Skeletal muscle cell (primary cell): ENCODE measurements around the gene ZSCAN2.
"Not testable (repeated sequence)": the region's sequence is repeated elsewhere in the genome, so short reads cannot be mapped to it uniquely, and the experiment has no call there.

Source experiments
- DNase-seq: peaks from one replicate; pipeline ENCODE4 v3.0.0-alpha.2; 2010; ENCODE audit warnings: low read depth
- H3K4me3 ChIP-seq: 2 replicates; pipeline ENCODE4 v1.5.1; 2011; ENCODE audit warnings: low read depth, mild to moderate bottlenecking, control low read depth, low read length, moderate library complexity

The ZSCAN2 gene

DNA sequence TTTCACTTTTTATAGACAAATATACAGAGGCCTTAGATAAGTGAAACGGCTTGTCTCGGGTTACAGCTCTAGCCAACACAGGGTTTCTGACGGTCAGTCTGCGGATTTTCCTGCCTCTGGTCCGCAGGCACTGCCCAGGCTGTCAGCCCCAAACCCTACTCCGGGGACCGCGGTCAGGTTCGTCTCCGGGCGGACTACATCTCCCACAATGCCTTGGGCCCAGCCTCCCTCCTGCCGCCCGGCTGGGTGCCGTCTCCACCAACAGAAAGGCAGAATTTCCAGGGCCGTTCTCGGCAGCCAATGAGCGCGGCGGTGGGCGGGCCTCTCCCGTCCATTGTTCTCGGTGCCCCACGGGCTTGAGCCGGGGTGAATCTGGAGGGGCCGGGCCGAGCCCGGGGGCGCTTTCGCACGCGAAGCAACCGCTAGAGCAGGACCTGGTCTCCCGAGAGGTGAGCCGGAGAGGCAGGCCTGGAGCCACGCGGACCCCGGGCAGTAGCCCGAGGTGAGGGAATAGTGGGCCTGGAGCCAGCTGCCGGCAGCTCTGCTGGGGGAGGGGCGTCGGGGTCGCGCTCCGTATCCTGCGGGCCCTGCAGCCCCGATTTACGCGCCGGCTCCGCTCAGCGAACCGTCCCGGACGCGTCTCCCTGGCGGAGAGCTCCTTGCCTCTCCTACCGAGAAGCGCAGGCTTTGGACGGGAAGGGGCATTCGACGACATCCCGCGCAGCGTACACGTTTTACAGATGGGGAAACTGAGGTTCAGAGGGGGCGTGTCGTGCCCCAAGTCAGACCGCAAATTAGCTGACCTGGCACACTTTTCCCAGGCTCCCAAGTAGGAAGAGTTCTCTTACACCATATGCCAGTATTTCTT lies at the start of gene ZSCAN2:
ZSCAN2 (plus strand) TSS at position 323 of the 868 bp plus-strand sequence. CDS start 2,919 bp downstream, outside the sequence.
- H3K4me3 ChIP-seq: peak within 1 kb of the TSS; percentile 93
- peak; percentile 71 for DNase-seq

DNA sequence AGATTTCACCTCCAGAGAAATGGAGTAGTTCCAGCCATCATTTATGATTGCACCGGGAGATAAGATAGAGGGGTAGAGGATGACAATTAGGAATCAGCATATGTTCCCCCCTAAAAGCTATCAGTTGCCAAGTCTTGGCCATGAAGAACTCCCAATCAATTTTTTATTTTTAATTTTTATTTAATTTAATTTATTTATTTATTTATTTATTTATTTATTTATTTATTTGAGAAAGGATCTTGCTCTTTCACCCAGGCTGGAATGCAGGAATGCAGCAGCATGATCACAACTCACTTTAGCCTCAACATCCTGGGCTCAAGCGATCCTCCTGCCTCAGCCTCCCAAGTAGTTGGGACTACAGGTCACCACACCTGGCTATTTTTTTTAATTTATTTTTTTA lies 49.2 kb upstream of the ZSCAN2 start:
- H3K4me3 ChIP-seq, DNase-seq: not testable (repeated sequence)

GRCh38 chr15:84552896-84553295 lies 47.9 kb upstream of the ZSCAN2 start:
- no peak overlapping the region for H3K4me3 ChIP-seq
- DNase-seq: no peak

- not testable (repeated sequence) for DNase-seq, H3K4me3 ChIP-seq
Measured at GRCh38 chr15:84556690-84557089, 44.1 kb upstream of the ZSCAN2 start.

DNA sequence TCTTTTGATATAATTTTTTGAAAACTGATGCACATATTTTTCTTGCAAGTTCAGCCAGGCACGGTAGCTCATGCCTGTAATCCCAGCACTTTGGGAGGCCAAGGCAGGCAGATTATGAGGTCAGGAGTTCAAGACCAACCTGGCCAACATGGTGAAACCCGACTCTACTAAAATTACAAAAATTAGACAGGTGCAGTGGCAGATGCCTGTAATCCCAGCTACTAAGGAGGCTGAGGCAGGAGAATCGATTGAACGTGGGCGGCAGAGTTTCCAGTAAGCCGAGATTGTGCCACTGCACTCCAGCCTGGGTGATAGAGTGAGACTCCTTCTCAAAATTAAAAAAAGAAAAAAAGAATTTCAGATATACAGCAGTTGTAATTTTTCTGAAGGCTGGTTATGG lies 32.8 kb upstream of the ZSCAN2 start:
- DNase-seq, H3K4me3 ChIP-seq: not testable (repeated sequence)

DNA sequence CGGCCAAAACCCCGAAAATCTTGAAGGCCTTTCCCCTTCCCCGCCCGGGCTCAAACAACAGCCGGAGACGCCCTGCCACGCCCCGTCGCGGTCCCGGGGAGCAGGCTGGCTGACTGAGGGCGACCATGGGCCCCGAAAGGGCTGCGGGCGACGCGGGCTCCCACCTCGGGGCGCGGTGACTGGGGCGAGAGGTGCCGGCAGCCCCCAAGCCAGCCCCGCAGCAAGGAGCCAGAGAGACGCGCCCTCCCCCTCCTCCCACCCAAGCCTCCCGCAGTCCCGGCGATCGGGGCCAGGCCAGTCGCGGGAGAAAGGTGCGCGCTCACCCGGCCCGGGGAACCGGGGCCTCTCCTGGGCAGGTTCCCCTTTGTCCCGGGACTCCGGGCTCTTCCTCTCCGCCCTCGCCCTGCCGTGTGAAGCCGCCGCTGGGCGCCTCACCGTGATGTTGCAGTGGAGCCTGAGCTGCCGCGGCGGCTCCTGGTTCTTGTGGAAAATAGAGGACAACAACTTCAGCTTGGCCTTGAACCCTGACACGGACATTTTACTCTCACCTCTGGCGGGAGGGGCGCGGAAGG lies 30.6 kb upstream of the ZSCAN2 start:
- H3K4me3 ChIP-seq: peak overlapping the region; percentile 66
- DNase-seq: no peak

GRCh38 chr15:84572231-84572630 lies 28.6 kb upstream of the ZSCAN2 start:
- no peak overlapping the region for H3K4me3 ChIP-seq
- DNase-seq: no peak

- H3K4me3 ChIP-seq: no peak overlapping the region
- DNase-seq: no peak
Measured at GRCh38 chr15:84575493-84575892, 25.3 kb upstream of the ZSCAN2 start.

GRCh38 chr15:84577891-84578290 lies 22.9 kb upstream of the ZSCAN2 start:
- not testable (repeated sequence) for H3K4me3 ChIP-seq, DNase-seq

DNA sequence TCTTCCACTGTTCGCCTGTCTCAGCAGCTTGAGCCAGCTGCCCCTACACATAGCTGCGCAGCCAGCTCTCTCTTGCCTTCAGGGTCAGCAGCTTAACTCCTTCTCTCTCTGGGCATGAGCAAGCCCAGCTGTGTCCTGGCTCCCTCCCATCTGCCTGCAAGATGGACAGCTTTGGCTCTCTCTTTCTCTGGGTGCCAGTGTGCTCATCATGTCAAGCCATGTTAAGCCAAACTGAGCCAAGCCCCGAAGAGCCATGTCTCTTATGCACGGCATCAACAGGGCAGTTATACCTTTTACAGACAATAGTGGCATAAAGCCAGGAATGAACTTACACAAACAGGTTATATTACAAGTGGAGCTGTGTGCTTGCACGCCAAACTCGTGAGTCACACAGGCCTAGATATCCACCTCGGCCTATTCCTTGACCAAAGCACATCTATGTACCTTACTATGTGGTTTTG lies 21.5 kb upstream of the ZSCAN2 start:
- DNase-seq, H3K4me3 ChIP-seq: not testable (repeated sequence)

GRCh38 chr15:84581676-84582428 lies 19.0 kb upstream of the ZSCAN2 start:
- H3K4me3 ChIP-seq: not testable (repeated sequence)

DNA sequence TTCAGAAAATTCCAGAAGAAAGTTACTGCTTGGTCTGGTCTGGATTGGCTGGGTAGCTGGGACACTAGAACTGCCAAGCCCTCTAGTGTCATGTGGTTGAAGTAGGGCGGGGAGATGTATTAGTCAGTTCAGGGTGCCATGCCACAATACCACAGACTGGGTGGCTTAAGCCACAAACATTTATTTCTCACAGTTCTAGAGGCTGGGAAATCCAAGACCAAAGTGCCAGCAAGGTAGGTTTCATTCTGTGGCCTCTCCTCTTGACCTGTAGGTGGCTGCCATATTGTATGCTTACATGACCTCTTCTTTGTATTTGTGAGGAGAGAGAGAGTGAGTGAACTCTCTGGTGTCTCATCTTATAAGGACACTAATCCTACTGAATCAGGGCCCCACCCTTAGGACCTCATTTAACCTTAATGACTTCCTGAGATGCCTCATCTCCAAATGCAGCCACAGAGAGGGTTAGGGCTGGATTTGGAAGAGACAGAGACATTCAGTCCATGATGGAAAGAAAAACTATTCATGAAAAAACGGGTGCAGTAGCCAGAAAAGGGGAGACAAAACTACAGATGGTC lies 18.1 kb upstream of the ZSCAN2 start:
- no peak for DNase-seq
- no peak overlapping the region for H3K4me3 ChIP-seq

More at GRCh38 chr15:84581676-84582428, 19.0 kb upstream of the ZSCAN2 start:
- DNase-seq: not testable (repeated sequence)

DNA sequence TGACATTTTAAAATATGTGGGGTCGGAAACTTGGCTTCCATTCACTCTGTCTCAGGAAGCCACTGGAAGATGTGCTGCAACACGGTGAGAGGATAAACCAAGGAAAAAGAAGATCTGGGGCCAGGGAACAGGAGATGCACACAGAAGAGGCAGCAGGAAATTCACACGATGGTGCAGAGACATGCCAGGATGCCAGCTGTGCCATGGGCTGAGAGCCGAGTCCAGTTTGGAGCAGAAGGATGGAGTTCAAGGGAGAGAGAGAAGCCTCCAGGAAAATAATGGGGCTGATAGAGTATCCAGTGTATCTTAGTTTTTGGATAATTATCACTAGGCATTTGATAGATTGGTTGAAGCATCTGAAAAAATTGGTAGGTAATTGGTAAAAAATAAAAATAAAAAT lies 16.9 kb upstream of the ZSCAN2 start:
- H3K4me3 ChIP-seq, DNase-seq: not testable (repeated sequence)

GRCh38 chr15:84586696-84587095 lies 14.1 kb upstream of the ZSCAN2 start:
- DNase-seq: no peak
- no peak overlapping the region for H3K4me3 ChIP-seq

- DNase-seq: peak; percentile 30
- H3K4me3 ChIP-seq: peak overlapping the region; percentile 34
Measured at GRCh38 chr15:84588053-84588874, 12.5 kb upstream of the ZSCAN2 start.

GRCh38 chr15:84590406-84590805 lies 10.4 kb upstream of the ZSCAN2 start:
- no peak for DNase-seq
- H3K4me3 ChIP-seq: no peak overlapping the region

GRCh38 chr15:84591815-84592214 lies 9.0 kb upstream of the ZSCAN2 start:
- H3K4me3 ChIP-seq: no peak overlapping the region
- DNase-seq: no peak

DNA sequence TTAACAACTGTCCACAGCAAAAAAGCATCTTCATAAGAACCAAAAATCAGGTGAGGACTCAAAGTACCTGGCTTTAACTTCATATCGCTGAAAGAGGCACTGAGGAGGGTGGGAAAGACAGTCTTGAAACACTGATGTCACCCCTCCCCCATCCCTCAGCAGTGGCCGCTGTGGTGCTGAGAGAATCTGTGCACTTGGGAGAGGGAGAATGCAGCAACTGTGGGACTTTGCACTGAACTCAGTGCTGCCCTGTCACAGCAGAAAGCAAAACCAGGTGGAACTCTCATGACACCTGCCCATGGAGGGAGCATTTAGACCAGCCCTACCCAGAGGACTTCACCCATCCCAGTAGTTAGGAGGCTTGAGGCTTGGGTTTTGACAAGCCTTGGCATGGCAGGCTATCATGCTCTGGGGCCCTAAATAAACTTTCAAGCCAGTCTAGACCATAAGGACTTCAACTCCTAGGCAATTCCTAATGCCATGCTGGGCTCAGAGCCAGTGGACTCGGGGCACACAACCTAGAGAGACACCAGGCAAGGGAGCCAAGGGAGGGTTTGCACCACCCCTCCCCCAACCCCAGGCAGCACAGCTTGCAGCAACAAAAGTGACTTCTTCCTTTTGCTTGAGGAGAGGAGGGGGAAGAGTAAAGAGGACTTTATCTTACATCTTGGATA lies 6.1 kb upstream of the ZSCAN2 start:
- H3K4me3 ChIP-seq: no peak overlapping the region
- DNase-seq: no peak
